ENCODE measurements around the gene TLCD4.

The TLCD4 gene

DNA sequence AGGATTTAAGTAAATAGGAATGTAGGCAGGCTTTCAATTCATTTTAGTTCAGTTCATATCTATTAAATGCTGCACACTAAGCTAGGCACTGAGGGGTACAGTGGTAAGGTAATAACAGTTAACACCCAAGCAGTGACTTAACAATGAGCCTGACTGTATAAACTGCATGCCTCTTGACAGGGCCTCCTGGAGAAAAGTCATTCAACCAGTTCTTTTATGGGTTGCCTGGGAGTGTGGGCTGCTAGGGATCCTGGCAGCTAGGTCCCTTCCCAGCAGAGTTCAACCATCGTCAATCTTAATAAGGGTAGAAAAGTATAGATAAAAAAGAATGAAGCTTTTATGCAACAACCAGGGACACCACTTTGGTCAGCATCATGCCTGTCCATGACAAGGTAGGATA lies 36.3 kb upstream of the TLCD4 start:
- Histone ChIP-seq H3K27ac (no peak overlapping the region), H3K27me3 (replicated peaks) (peaks cover 4% of the 10 kb centered on the region), H3K4me3 (ENCODE audit: low read depth, low read length) (no peak overlapping the region), H3K36me3 (replicated peaks) (no peaks in the 10 kb centered on the region)
- in situ Hi-C loops (cut with HindIII; ENCODE audit: low pct_ligation_motif_present, low sequenced_read_pairs), result loop anchor here (25.0 kb wide), 1 partner anchor 156 kb away; the partner anchor contains the start of gene RWDD3
- no peak for DNase-seq
- TF ChIP-seq, protein P1, sequence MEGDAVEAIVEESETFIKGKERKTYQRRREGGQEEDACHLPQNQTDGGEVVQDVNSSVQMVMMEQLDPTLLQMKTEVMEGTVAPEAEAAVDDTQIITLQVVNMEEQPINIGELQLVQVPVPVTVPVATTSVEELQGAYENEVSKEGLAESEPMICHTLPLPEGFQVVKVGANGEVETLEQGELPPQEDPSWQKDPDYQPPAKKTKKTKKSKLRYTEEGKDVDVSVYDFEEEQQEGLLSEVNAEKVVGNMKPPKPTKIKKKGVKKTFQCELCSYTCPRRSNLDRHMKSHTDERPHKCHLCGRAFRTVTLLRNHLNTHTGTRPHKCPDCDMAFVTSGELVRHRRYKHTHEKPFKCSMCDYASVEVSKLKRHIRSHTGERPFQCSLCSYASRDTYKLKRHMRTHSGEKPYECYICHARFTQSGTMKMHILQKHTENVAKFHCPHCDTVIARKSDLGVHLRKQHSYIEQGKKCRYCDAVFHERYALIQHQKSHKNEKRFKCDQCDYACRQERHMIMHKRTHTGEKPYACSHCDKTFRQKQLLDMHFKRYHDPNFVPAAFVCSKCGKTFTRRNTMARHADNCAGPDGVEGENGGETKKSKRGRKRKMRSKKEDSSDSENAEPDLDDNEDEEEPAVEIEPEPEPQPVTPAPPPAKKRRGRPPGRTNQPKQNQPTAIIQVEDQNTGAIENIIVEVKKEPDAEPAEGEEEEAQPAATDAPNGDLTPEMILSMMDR (IDR thresholded peaks at IDR 0.05; ENCODE audit: low read depth, low read length, missing control alignments), result no peak

DNA sequence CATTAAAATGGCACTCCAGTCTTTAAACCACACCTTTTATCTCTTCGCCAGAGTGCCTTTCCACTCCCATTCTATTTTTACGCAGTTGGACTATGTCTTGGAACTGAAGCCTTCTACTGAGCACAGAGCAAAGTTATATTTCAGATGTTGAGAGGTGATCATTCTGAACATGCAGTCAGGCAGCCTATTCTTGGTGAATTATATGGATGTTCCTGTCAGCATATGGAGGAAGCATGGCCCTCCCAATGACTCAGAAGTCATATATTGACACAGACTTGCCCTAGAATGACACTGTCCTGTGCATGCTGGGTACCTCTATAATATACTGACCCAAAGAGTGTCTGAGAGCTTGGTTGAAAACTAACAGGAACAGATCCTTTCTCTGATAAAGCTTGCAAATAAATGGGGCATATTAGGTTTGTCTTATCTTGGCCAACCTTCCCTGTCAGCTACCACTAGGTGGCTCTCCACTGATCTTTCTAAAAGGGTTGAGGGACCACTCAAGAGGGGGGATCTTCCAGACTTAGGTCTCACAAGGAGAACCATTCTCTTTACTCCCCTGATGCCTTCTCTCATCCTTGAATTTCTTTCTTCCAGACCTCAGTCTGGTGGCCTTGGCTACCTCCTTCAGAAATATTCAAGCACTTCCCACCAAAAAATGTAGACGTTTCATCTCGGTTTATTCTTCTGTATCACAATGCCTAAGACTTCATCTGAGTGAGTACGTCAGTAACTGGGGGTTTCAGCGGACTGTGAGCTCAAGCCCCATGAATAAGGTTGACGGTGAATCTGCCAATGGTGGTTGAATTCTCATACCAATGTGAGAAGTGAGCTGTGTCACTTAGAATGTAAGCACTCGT lies 32.6 kb upstream of the TLCD4 start:
- H3K27ac ChIP-seq, result no peak overlapping the region
- no peak overlapping the region for H3K4me3 ChIP-seq (ENCODE audit: low read depth, low read length)
- no peaks in the 10 kb centered on the region for H3K36me3 ChIP-seq (replicated peaks)
- TF ChIP-seq, protein P1 (IDR thresholded peaks at IDR 0.05; ENCODE audit: low read depth, low read length, missing control alignments), result peak; percentile 80
- in situ Hi-C loops (cut with HindIII; ENCODE audit: low pct_ligation_motif_present, low sequenced_read_pairs), result loop anchor here (25.0 kb wide), 1 partner anchor 153 kb away; the partner anchor contains the start of gene RWDD3
- H3K27me3 ChIP-seq (replicated peaks), result peaks cover 2% of the 10 kb centered on the region
- DNase-seq, result peak; percentile 14

DNA sequence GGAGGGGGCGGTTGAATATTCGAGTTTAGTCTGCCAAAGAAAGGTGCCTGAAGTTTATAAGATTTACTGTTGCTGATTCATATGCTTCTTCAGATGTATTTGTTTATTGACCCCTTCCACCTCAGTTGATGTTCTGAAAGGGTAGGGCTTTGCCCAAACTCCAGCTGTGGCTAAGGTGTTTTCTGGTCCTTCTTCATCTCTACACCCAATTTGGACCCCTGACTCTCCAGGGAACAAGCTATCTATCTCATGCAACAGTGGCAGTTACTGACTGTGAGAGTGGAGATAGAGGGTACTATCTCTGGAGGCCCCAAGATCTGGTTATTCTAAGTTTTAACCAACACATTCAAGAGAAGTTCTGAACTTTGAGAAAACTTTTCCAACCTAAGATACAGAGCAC lies 31.8 kb upstream of the TLCD4 start:
- no peak for DNase-seq
- in situ Hi-C loops (cut with HindIII; ENCODE audit: low pct_ligation_motif_present, low sequenced_read_pairs), result loop anchor here (25.0 kb wide), 1 partner anchor 152 kb away; the partner anchor contains the start of gene RWDD3
- H3K36me3 ChIP-seq (replicated peaks), result no peaks in the 10 kb centered on the region
- H3K27me3 ChIP-seq (replicated peaks), result peaks cover under 1% of the 10 kb centered on the region
- H3K27ac ChIP-seq, result no peak overlapping the region
- TF ChIP-seq, protein P1 (IDR thresholded peaks at IDR 0.05; ENCODE audit: low read depth, low read length, missing control alignments), result no peak
- no peak overlapping the region for H3K4me3 ChIP-seq (ENCODE audit: low read depth, low read length)

DNA sequence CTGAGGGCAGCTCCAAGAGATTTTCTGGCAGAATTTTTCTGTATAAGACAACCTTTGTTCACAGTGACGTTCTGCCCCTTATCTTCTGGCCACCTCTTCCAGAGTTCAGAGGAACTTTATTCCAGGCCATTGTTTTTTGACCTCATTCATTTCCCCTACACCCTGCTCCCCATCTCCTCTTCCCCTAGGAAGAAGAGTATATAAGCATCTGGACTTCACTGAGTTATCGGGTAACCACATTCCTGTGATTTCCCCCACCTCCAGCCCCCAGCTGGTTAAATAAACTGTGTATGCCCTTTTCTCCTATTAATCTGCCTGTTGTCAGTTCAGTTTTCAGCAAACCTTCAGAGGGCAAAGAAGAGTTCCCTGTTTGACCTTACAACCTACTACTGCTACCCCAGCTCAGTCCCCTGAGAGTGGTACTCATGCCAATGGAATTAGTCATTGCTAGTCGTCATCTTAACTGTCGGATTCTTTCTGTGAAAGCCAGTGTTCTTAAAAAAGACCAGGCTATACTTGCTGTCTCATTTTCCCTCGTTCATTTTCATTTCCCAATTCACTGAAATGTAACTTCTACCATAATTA lies 30.1 kb upstream of the TLCD4 start:
- H3K27me3 ChIP-seq (replicated peaks), result no peaks in the 10 kb centered on the region
- in situ Hi-C loops (cut with HindIII; ENCODE audit: low pct_ligation_motif_present, low sequenced_read_pairs), result loop anchor here (25.0 kb wide), 1 partner anchor 150 kb away; the partner anchor contains the start of gene RWDD3
- TF ChIP-seq, protein P1 (IDR thresholded peaks at IDR 0.05; ENCODE audit: low read depth, low read length, missing control alignments), result no peak
- peak overlapping the region; percentile 40 for H3K27ac ChIP-seq
- H3K36me3 ChIP-seq (replicated peaks), result no peaks in the 10 kb centered on the region
- peak; percentile 91 for DNase-seq
- H3K4me3 ChIP-seq (ENCODE audit: low read depth, low read length), result no peak overlapping the region

DNA sequence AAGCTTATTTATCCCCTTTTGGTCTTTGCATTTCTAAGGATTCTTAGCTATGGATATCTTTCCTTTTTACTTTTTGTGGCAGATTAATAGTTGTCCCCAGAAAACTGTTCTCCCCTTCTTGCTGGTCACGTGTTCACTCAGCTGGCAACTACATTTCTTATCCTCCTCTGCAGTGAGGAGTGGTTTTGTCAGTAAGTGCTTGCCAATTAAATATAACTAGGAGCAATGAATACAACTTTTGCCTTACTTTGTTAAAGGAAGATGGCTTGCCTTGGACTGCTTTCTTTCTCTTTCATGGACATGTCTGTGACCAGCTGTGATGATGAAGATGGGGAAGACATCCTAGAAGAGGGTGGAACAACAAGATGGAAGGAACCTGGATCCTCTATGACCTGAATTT lies 28.9 kb upstream of the TLCD4 start:
- no peak overlapping the region for H3K4me3 ChIP-seq (ENCODE audit: low read depth, low read length)
- no peaks in the 10 kb centered on the region for H3K36me3 ChIP-seq (replicated peaks)
- H3K27ac ChIP-seq, result no peak overlapping the region
- no peaks in the 10 kb centered on the region for H3K27me3 ChIP-seq (replicated peaks)
- in situ Hi-C loops (cut with HindIII; ENCODE audit: low pct_ligation_motif_present, low sequenced_read_pairs), result loop anchor here (25.0 kb wide), 1 partner anchor 149 kb away; the partner anchor contains the start of gene RWDD3
- TF ChIP-seq, protein P1 (IDR thresholded peaks at IDR 0.05; ENCODE audit: low read depth, low read length, missing control alignments), result no peak
- DNase-seq, result no peak
